A673 (cell line): ENCODE data around the gene MND1. TPM values are rescaled to one million over a fixed set of nuclear protein-coding genes. Genes with fewer than 3 reads are reported as not detected.

Source experiments
- BruUV-seq: library from RNA; stranded (reverse); fragments of 400-500 nt; replicated peaks from 2 replicates; lab custom pipeline; 2021; lab: Mats Ljungman, UMichigan
- CTCF ChIA-PET: fragments of 300-600 bp; sonication (Branson Sonifier 250); formaldehyde crosslinking; loops from one replicate; lab custom pipeline; 2022; ENCODE audit warnings: antibody characterized with exemption; lab: Charles Lee
- POLR2A ChIA-PET: fragments of 300-600 bp; sonication (Branson Sonifier 250); formaldehyde crosslinking; loops from one replicate; lab custom pipeline; 2022; ENCODE audit warnings: antibody characterized with exemption; ENCODE audit not compliant: low non-redundant PET; lab: Charles Lee
- DNase-seq: peaks from one replicate; pipeline ENCODE4 v3.0.0-alpha.2; 2015; ENCODE audit warnings: low spot score
- H3K27ac ChIP-seq: fragments of 200-600 bp; sonication (generic); 2 replicates; pipeline ENCODE4 v1.5.1; 2016; ENCODE audit warnings: mixed run types, low read depth, mild to moderate bottlenecking, mixed read lengths, antibody characterized with exemption, low read length; ENCODE audit not compliant: poor library complexity, severe bottlenecking
- H3K27me3 ChIP-seq: fragments of 200-600 bp; sonication (generic); replicated peaks from 2 replicates; pipeline ENCODE4 v1.6.1; 2017; ENCODE audit warnings: mixed run types, low read depth, mild to moderate bottlenecking, mixed read lengths, antibody characterized with exemption, low read length; ENCODE audit not compliant: insufficient read depth, poor library complexity
- H3K36me3 ChIP-seq: fragments of 200-600 bp; sonication (generic); 2 replicates; pipeline ENCODE4 v1.6.1; 2016; ENCODE audit warnings: mixed run types, mild to moderate bottlenecking, mixed read lengths, antibody characterized with exemption, low read length; ENCODE audit not compliant: insufficient read depth, poor library complexity, severe bottlenecking
- H3K4me1 ChIP-seq: fragments of 200-600 bp; sonication (generic); 2 replicates; pipeline ENCODE4 v1.6.1; 2017; ENCODE audit warnings: mixed run types, mild to moderate bottlenecking, mixed read lengths, antibody characterized with exemption, low read length; ENCODE audit not compliant: insufficient read depth, poor library complexity, severe bottlenecking
- H3K4me3 ChIP-seq: fragments of 200-600 bp; sonication (generic); 2 replicates; pipeline ENCODE4 v1.5.1; 2016; ENCODE audit warnings: low read depth, mixed run types, mild to moderate bottlenecking, mixed read lengths, low read length; ENCODE audit not compliant: poor library complexity, severe bottlenecking
- H3K9me3 ChIP-seq: fragments of 200-600 bp; sonication (generic); 2 replicates; pipeline ENCODE4 v1.6.1; 2016; ENCODE audit warnings: mixed run types, low read depth, mild to moderate bottlenecking, mixed read lengths, antibody characterized with exemption, low read length; ENCODE audit not compliant: poor library complexity, severe bottlenecking
- CTCF ChIP-seq: fragments of 300-800, 200-600 bp; sonication (generic); conservative IDR thresholded peaks from 2 replicates; pipeline ENCODE4 v1.5.1; 2017; ENCODE audit warnings: low read depth, mild to moderate bottlenecking, antibody characterized with exemption, low read length, moderate library complexity, mixed read lengths
- EZH2 ChIP-seq: fragments of 200-600 bp; sonication (generic); IDR thresholded peaks from 2 replicates; pipeline ENCODE4 v1.6.1; 2017; ENCODE audit warnings: borderline replicate concordance, low read depth, mild to moderate bottlenecking, mixed read lengths, antibody characterized with exemption, low read length; ENCODE audit not compliant: poor library complexity, severe bottlenecking
- intact Hi-C: fragments of 100-400 bp; cut with micrococcal nuclease; formaldehyde crosslinking; loops from one replicate; pipeline ENCODE4 v1.10.0; 2022; ENCODE audit not compliant: unreplicated experiment
- total RNA-seq: library from RNA; stranded (reverse); gene quantifications from 2 replicates; pipeline ENCODE4 v1.2.3, GENCODE V29; 2021

The MND1 gene
- total RNA-seq, 1 experiment from 2014 or later = 43.7 TPM

DNA sequence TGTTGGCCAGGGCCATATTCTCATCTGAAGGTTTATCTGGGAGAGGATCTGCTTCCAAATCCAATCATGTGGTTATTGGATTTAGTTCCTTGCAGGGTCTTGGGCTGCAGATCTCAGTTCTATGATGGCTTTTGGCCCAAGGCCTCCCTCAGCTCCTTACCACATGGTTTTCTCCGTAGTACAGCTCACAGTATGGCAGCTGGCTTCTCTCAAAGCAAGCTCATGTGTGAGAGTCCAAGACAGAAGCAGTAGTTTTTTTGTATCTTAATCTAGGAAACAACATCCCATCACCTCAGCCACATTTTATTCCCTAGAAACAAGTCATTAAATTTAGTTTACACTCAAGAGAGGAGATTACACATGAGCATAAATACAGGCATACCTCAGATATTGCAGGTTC is 24.5 kb downstream of the MND1 start:
- ChIA-PET CTCF (no interaction called here), POLR2A (no interaction called here)
- Histone ChIP-seq H3K9me3 (no peaks in the 10 kb centered on the region), H3K27me3 (no peaks in the 10 kb centered on the region), H3K27ac (no peak overlapping the region), H3K4me1 (peaks cover under 1% of the 10 kb centered on the region), H3K36me3 (peaks cover 55% of the 10 kb centered on the region), H3K4me3 (no peak overlapping the region)
- no TSS peak for BruUV-seq
- intact Hi-C loops = no loop called here
- no peak for DNase-seq
- TF ChIP-seq EZH2 (no peak), CTCF (no peak)

DNA sequence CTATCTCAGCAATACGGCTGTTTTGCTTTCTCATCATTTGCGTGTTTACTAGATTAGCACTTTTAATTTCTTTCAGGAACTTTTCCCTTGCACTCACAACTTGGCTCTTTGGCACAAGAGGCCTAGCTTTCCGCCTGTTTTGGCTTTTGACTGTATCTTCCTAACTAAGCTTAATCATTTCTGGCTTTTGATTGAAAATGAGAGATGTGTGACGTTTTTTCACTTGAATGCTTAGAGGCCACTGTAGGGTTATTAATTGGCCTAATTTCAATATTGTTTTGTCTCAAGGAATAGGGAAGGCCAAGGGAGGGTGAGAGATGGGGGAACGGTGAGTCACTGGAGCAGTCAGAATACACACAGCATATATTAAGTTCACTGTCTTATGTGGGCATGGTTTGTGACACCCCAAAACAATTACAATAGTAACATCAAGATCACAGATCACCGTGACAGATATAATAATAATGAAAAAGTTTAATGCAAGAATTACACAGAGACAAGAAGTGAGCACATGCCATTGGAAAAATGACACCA is 27.3 kb downstream of the MND1 start:
- Histone ChIP-seq H3K36me3 (peaks cover 47% of the 10 kb centered on the region), H3K27ac (no peak overlapping the region), H3K9me3 (no peaks in the 10 kb centered on the region), H3K4me1 (peaks cover 19% of the 10 kb centered on the region), H3K27me3 (no peaks in the 10 kb centered on the region), H3K4me3 (no peak overlapping the region)
- TF ChIP-seq CTCF = no peak
- TF ChIP-seq EZH2 = no peak
- no peak for DNase-seq
- ChIA-PET CTCF (no interaction called here), POLR2A (no interaction called here)
- intact Hi-C loops = no loop called here
- BruUV-seq = no TSS peak

DNA sequence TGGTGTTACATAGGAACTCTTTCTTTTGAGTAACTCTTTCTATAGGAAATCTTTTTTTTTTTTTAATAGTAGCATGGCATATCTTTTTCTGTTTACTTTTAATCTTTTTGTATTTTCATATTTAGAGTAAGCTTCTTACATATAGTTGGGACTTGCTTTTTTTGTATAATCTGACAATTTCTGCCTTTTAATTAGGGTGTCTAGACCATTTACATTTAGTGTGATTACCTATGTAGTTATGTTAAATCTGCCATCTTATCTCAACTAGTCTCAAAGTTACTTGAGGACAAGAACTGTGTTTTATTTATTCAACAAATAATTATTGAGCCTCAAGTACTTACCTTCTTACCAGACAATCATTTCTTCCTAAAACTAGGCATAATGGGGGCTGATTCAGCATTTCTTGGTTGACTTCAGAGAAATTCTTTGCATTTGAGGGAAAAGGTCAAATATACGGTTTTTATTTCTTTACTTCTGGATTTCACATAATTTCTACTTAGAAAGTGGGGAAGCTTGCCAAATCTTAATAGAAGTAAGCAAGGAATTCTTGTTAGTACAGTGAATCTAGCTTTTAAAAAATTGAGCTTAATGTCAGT is 28.6 kb downstream of the MND1 start:
- CTCF ChIA-PET = no interaction called here
- no peak for DNase-seq
- TF ChIP-seq CTCF (no peak), EZH2 (no peak)
- intact Hi-C loops = no loop called here
- Histone ChIP-seq H3K27ac (no peak overlapping the region), H3K4me3 (no peak overlapping the region), H3K9me3 (no peaks in the 10 kb centered on the region), H3K27me3 (no peaks in the 10 kb centered on the region), H3K36me3 (peaks cover 40% of the 10 kb centered on the region), H3K4me1 (peaks cover 19% of the 10 kb centered on the region)
- BruUV-seq = no TSS peak
- POLR2A ChIA-PET = interaction anchor here (0.7 kb wide), 1 partner anchor 267 kb away, joined by 3 read pairs; no protein-coding TSS in a partner anchor
